Effector CD8-positive, alpha-beta T cell (primary cell): Measurements from ENCODE around the gene CASP7.

Source experiments
- DNase-seq: peaks from one replicate; lab custom pipeline; 2025; lab: John Stamatoyannopoulos, UW

Gene CASP7

DNA sequence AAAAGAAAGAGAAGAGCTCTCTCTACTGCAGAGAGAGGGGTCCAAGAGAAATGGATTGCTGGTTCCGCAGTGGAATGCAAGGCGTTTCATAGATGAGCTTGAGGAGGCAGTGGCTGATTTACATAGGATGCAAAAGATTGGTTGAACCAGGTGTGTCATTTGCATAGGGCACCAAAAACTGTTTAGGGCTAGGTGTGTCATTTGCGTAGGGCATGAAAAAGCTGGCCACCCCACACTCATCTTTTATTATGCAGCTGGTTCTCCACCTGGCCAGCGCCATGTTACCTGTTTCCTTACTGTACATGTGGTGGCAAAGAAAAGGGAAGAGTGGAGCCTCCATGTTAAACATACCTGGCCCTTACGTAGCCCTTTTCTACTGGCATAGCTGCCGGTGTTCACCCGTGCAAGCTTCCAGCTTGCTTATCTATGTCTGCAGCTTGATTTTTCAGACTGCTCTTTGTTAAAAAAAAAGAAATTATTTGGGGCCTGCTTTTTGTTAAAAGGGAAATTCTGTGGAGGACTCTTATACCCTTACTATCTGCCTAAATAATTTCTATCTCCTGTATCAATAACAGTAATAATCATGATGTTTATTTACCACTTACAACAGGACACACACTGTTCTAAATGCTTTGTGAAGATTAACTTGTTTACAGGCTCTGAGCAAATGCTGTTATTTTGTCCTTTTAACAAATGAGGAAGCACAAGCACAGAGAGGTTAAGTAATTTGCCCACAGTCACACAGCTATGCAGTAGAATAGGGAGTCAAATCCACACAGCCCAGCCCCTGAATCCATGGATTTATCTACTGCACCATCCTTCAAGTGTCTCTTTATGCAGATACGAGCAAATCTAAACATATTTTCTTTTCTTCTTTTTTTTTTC lies 33.3 kb downstream of the CASP7 start:
- no peak for DNase-seq

DNA sequence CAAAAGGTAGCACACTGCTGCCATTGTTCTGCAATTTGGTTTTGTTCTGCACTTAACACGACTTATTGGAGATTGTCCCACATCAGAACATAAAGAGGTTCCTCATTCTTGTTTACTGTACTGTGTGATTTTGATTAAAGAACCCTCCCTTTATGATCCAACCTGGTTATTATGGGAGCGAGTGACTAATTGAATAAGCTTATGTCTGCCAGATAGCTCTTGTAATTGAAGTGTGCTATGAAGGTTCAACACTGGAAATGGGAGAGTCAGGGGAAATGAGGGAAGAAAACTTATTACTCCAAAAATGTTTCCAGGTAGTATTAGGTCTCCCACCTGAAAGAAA lies 33.9 kb downstream of the CASP7 start:
- no peak for DNase-seq

- DNase-seq, result no peak
Observed at GRCh38 chr10:113716109-113716910, 36.6 kb downstream of the CASP7 start.

GRCh38 chr10:113718969-113719822 lies 39.5 kb downstream of the CASP7 start:
- no peak for DNase-seq

DNA sequence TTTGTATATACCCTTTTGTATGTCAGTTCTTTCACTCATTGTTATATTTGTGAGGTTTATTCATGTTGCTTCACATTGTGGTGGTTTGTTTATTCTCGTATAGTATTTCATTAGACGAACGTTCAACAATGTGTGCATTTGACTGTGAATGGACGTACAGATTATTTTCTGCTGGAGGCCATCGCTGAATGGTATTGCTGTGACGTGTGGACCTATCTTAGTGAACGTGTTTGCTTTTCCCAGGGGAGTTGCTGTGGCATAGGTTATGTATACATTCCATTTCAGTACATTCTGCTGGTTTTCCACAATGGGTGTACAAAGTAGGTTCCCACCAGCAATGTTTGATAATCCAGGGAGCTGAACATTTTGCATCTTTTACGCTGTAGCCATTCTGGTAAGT lies 40.7 kb downstream of the CASP7 start:
- no peak for DNase-seq

- no peak for DNase-seq
Observed at GRCh38 chr10:113732160-113732881, 52.6 kb downstream of the CASP7 start.

DNA sequence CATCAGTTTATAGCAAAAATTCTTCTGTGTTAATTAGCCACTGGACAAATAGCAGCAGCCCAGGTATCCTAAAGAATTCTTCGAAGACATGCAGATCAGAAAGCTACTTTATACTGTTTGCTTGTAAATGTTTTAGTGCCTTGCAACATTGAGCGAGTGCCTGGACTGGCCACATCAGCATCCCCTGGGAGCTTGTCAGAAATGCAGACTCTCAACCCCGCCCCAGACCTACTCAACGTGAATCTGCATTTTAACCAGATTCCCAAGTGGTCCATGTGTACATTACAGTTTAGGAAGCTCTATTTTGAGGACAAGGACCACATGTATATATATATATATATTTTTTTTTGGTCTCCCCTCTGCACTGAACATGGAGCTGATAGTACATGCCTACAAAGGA lies 53.3 kb downstream of the CASP7 start:
- no peak for DNase-seq

DNA sequence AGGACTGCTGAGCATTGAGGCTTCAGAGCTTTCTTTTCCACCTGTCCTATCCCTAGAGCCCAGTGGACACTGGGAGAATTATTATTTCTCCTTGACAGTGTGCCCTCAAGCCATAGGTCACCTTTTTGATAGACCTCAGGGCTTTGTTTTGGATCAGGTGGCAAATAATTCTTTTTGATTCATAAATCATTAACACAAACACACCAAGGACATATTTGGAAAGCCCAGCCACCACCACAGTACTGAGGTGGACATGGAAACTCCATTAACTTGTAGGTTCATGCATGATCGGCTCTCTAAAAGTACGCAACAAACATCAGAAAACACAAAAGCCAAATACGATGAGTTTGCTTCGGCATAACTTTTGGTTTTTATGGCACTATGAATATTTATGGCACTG lies 53.9 kb downstream of the CASP7 start:
- DNase-seq, result no peak

DNA sequence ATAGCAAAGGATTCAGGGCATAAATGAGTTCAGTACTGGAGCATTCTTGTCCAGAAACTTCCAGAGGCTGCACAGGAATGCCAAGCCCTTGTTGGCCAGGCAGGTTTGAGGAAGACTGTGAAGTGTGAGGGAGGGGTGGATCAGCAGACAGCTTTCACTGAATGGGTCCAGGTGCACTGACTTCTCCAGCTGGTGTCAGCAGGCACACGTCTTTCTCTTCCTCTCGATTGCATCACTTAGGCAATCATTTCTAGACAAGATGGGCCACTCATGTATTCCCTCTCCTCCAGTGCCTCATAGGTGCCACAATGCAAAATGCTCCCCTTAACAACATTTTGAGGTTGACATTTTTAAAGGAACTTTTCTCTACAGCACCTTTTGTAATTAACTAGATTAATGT lies 56.2 kb downstream of the CASP7 start:
- no peak for DNase-seq

- DNase-seq, result no peak
Observed at GRCh38 chr10:113736576-113736975, 56.9 kb downstream of the CASP7 start.

DNA sequence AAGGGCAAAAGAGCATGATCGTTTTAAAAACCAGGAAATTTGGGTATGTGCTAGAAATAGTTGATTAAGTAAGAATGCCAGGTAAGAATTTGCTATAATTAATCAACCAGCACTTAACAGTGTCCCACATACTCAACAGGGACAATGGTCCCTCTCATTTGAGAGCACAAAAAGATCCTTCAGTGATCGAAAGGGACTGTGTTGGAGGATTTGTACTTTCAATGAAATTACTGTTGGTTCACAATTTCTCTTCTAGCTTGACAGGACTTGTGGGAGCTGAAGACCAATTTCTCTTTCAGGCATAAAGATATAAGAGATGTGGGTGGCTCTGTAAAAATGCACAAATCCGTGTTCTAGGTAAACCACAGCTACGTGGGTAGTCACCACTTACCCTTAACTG lies 59.3 kb downstream of the CASP7 start:
- DNase-seq, result no peak

DNA sequence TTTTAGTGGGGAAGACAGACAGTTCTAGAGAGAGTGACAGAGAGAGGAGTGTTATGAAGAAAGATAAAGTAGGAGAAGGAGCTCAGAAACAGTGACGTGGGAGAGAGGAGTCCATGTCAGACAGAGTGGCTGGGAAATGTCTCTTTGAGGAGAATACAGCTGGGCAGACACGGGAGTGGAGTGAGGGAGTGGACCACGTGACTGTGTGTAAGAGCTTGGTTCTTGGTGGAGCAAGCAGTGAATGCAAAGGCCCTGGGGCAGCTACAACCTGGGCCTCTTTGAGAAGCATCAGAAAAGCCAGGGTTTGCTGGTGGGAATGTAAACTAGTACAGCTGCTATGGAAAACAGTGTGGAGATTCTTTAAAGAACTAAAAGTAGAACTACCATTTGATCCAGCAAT lies 59.9 kb downstream of the CASP7 start:
- DNase-seq, result no peak

- no peak for DNase-seq
Observed at GRCh38 chr10:113740850-113741249, 61.1 kb downstream of the CASP7 start.

GRCh38 chr10:113742466-113742865 lies 62.8 kb downstream of the CASP7 start:
- DNase-seq, result no peak

DNA sequence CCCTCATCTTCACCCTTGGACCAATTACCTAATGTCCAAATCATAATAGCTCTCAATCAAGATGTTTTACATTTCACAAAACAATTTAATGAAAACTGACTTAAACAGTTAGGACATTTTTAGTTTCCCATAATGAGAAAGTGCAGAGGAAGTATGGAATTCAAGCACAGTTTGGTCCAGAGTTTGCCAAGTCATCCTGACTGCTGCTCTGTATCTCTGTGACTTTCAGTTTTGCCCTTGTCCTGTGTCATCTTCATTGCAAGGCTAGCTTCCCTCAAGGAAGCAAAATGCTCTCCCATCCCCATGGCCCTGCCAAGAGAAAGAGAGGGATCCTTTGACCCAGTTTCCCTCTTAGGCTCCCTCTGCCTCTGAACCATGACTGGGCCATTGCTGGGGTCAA lies 63.9 kb downstream of the CASP7 start:
- no peak for DNase-seq

- no peak for DNase-seq
Observed at GRCh38 chr10:113745374-113745773, 65.7 kb downstream of the CASP7 start.

- DNase-seq, result no peak
Observed at GRCh38 chr10:113746217-113746957, 66.7 kb downstream of the CASP7 start.

GRCh38 chr10:113751181-113751732 lies 71.5 kb downstream of the CASP7 start, which contains the start of gene PLEKHS1:
PLEKHS1 (plus strand) TSS chr10:113751682; CDS start chr10:113755278, 3,596 bp downstream.
- DNase-seq, result no peak

- no peak for DNase-seq
Observed at GRCh38 chr10:113752553-113752952, 72.8 kb downstream of the CASP7 start.

DNA sequence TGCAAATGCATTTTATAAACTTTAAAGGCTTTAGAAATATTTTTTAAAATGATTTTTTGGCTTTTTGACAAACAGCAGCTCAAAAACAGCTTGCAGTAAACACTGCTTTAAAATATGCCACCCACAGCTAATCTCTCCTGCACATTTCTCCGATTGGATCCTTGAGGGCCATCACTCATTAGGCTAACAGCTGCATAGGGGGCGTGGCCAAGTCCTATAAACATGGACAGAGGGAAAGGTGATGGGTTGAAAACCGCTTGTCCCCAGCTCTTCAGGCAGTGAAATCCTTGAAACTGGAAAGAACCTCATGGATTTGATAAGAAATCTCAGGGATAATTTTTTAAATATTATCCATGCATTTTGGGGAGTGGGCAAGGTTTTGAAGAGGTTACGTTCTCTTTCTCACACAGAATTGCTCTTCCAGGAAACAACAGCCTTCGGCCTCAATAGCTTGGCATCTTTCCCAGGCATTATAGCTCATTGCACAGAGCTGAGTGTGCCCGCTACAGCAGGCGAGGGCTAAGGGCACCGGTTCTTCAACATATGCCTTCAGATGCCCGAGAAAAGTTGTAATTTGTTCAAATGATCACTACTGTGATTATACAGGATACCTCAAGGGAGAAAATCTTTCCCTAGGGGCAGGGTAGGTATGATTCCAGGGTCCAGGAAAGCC lies 73.4 kb downstream of the CASP7 start:
- DNase-seq, result no peak
